ENCODE measurements around the gene AFM.
A peak's percentile ranks its signal among the peaks of the same experiment; 100 is the strongest.

The AFM gene

GRCh38 chr4:73481358-73481757 is at the start of gene AFM:
Gene AFM (plus strand): TSS chr4:73481745. CDS start chr4:73481776, 31 bp downstream.
- no peak for DNase-seq

GRCh38 chr4:73431813-73432168 is 49.8 kb upstream of the AFM start:
- DNase-seq, result no peak

GRCh38 chr4:73432169-73433000 is 49.2 kb upstream of the AFM start:
- DNase-seq, result no peak

GRCh38 chr4:73433140-73433539 is 48.4 kb upstream of the AFM start:
- DNase-seq, result no peak

GRCh38 chr4:73434311-73434710 is 47.2 kb upstream of the AFM start:
- DNase-seq, result no peak

GRCh38 chr4:73435984-73436383 is 45.6 kb upstream of the AFM start, which contains the start of gene AFP:
Gene AFP (plus strand): TSS chr4:73436221. CDS start chr4:73436263, 42 bp downstream.
- DNase-seq, result no peak

- no peak for DNase-seq
Measured at GRCh38 chr4:73436674-73437557, 44.6 kb upstream of the AFM start.

GRCh38 chr4:73437558-73437956 is 44.0 kb upstream of the AFM start:
- DNase-seq, result no peak

GRCh38 chr4:73438048-73438447 is 43.5 kb upstream of the AFM start:
- no peak for DNase-seq

- DNase-seq, result no peak
Measured at GRCh38 chr4:73438582-73439215, 42.8 kb upstream of the AFM start.

- no peak for DNase-seq
Measured at GRCh38 chr4:73439445-73439844, 42.1 kb upstream of the AFM start.

- no peak for DNase-seq
Measured at GRCh38 chr4:73439991-73440390, 41.6 kb upstream of the AFM start.

GRCh38 chr4:73440653-73441052 is 40.9 kb upstream of the AFM start:
- no peak for DNase-seq

GRCh38 chr4:73442275-73442674 is 39.3 kb upstream of the AFM start:
- DNase-seq, result no peak

GRCh38 chr4:73443224-73443623 is 38.3 kb upstream of the AFM start:
- no peak for DNase-seq

GRCh38 chr4:73445383-73446335 is 35.9 kb upstream of the AFM start:
- DNase-seq, result no peak

- DNase-seq, result peak; percentile 28
Measured at GRCh38 chr4:73446336-73446938, 35.1 kb upstream of the AFM start.

- no peak for DNase-seq
Measured at GRCh38 chr4:73447671-73448070, 33.9 kb upstream of the AFM start.

GRCh38 chr4:73448448-73449203 is 32.9 kb upstream of the AFM start:
- no peak for DNase-seq

GRCh38 chr4:73450398-73451004 is 31.0 kb upstream of the AFM start:
- no peak for DNase-seq

- no peak for DNase-seq
Measured at GRCh38 chr4:73451404-73451803, 30.1 kb upstream of the AFM start.

All from CD4-positive, alpha-beta T cell treated with Interleukin-10 for 1 hour (primary cell).